ENCODE measurements around the gene ANKS1B.

- no peak for TF ChIP-seq ZNF510 (tag by site-specific recombination; IDR thresholded peaks at IDR 0.05; ENCODE audit: insufficient replicate concordance)
- TF ChIP-seq, protein P1, sequence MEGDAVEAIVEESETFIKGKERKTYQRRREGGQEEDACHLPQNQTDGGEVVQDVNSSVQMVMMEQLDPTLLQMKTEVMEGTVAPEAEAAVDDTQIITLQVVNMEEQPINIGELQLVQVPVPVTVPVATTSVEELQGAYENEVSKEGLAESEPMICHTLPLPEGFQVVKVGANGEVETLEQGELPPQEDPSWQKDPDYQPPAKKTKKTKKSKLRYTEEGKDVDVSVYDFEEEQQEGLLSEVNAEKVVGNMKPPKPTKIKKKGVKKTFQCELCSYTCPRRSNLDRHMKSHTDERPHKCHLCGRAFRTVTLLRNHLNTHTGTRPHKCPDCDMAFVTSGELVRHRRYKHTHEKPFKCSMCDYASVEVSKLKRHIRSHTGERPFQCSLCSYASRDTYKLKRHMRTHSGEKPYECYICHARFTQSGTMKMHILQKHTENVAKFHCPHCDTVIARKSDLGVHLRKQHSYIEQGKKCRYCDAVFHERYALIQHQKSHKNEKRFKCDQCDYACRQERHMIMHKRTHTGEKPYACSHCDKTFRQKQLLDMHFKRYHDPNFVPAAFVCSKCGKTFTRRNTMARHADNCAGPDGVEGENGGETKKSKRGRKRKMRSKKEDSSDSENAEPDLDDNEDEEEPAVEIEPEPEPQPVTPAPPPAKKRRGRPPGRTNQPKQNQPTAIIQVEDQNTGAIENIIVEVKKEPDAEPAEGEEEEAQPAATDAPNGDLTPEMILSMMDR (tag by site-specific recombination; IDR thresholded peaks at IDR 0.05), result no peak
- no peak for TF ChIP-seq TRIM28 (IDR thresholded peaks at IDR 0.05; ENCODE audit: borderline replicate concordance, low read length)
- TF ChIP-seq ZNF777 (tag by site-specific recombination; IDR thresholded peaks at IDR 0.05; ENCODE audit: borderline replicate concordance), result no peak
- TF ChIP-seq ZNF677 (tag by site-specific recombination; IDR thresholded peaks at IDR 0.05), result no peak
- TF ChIP-seq, protein P2, sequence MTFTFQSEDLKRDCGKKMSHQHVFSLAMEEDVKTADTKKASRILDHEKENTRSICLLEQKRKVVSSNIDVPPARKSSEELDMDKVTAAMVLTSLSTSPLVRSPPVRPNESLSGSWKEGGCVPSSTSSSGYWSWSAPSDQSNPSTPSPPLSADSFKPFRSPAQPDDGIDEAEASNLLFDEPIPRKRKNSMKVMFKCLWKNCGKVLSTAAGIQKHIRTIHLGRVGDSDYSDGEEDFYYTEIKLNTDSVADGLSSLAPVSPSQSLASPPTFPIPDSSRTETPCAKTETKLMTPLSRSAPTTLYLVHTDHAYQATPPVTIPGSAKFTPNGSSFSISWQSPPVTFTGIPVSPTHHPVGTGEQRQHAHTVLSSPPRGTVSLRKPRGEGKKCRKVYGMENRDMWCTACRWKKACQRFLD (tag by site-specific recombination; IDR thresholded peaks at IDR 0.05), result no peak
- TF ChIP-seq ZNF791 (tag by site-specific recombination; IDR thresholded peaks at IDR 0.05), result no peak
- no peak for TF ChIP-seq ATF2 (tag by site-specific recombination; IDR thresholded peaks at IDR 0.05; ENCODE audit: low read depth)
- TF ChIP-seq KLF16 (tag by site-specific recombination; IDR thresholded peaks at IDR 0.05), result no peak
- TF ChIP-seq, protein P3, sequence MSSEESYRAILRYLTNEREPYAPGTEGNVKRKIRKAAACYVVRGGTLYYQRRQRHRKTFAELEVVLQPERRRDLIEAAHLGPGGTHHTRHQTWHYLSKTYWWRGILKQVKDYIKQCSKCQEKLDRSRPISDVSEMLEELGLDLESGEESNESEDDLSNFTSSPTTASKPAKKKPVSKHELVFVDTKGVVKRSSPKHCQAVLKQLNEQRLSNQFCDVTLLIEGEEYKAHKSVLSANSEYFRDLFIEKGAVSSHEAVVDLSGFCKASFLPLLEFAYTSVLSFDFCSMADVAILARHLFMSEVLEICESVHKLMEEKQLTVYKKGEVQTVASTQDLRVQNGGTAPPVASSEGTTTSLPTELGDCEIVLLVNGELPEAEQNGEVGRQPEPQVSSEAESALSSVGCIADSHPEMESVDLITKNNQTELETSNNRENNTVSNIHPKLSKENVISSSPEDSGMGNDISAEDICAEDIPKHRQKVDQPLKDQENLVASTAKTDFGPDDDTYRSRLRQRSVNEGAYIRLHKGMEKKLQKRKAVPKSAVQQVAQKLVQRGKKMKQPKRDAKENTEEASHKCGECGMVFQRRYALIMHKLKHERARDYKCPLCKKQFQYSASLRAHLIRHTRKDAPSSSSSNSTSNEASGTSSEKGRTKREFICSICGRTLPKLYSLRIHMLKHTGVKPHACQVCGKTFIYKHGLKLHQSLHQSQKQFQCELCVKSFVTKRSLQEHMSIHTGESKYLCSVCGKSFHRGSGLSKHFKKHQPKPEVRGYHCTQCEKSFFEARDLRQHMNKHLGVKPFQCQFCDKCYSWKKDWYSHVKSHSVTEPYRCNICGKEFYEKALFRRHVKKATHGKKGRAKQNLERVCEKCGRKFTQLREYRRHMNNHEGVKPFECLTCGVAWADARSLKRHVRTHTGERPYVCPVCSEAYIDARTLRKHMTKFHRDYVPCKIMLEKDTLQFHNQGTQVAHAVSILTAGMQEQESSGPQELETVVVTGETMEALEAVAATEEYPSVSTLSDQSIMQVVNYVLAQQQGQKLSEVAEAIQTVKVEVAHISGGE (tag by site-specific recombination; conservative IDR thresholded peaks at IDR 0.05; ENCODE audit: low read depth), result no peak
- no peak for TF ChIP-seq ZFP37 (tag by site-specific recombination; IDR thresholded peaks at IDR 0.05)
- no peak for TF ChIP-seq ZNF341 (tag by site-specific recombination; IDR thresholded peaks at IDR 0.05; ENCODE audit: low read depth)
Measured at GRCh38 chr12:99558109-99558508, 426.6 kb downstream of the ANKS1B start.

All from HEK293 (cell line).